CD4-positive, CD25-positive, alpha-beta regulatory T cell (primary cell): ENCODE data around the gene RAMACL. TPM values are rescaled to one million over a fixed set of nuclear protein-coding genes. Genes with fewer than 3 reads are reported as not detected.
"Not testable (repeated sequence)": the region's sequence is repeated elsewhere in the genome, so short reads cannot be mapped to it uniquely, and the experiment has no call there.

ENCODE experiments used
- ATAC-seq, 2 donors: fragments of 150-1000 bp; cut with Tn5 transposase; one replicate each; pipeline ENCODE4 v1.10.0; 2021; ENCODE audit warnings: low read depth in 2 of 2, moderate number of reproducible peaks in 2 of 2, moderate library complexity in 1 of 2
- DNase-seq, 3 donors: peaks; one replicate each; pipeline versions ENCODE4 v3.0.0 to v3.0.0-alpha.2; 2012 to 2022; ENCODE audit warnings: mixed read lengths in 1 of 3
- H3K27ac ChIP-seq: one replicate; pipeline ENCODE4 v1.7.0; 2013; ENCODE audit warnings: mild to moderate bottlenecking, low read length; ENCODE audit not compliant: insufficient read depth, poor library complexity, severe bottlenecking
- H3K27me3 ChIP-seq: one replicate; pipeline ENCODE4 v1.7.0; 2013; ENCODE audit warnings: low read length; ENCODE audit not compliant: control insufficient read depth, insufficient read depth
- H3K36me3 ChIP-seq: one replicate; pipeline ENCODE4 v1.7.0; 2013; ENCODE audit warnings: mild to moderate bottlenecking, low read length, moderate library complexity; ENCODE audit not compliant: control insufficient read depth, insufficient read depth
- H3K4me1 ChIP-seq: 2 replicates; pipeline ENCODE4 v1.7.0; 2013; ENCODE audit warnings: mild to moderate bottlenecking, low read length; ENCODE audit not compliant: insufficient read depth, control insufficient read depth, poor library complexity, severe bottlenecking
- H3K4me3 ChIP-seq: one replicate; pipeline ENCODE4 v1.7.0; 2013; ENCODE audit warnings: low read depth, mild to moderate bottlenecking, low read length, moderate library complexity
- H3K9me3 ChIP-seq, 2 experiments: 1 replicate in 1 of 2; 2 replicates in 1 of 2; pipeline ENCODE4 v1.7.0; 2013; ENCODE audit warnings: low read length in 2 of 2, mild to moderate bottlenecking in 1 of 2, moderate library complexity in 1 of 2; ENCODE audit not compliant: control insufficient read depth in 2 of 2
- H3K27ac Mint-ChIP-seq, 3 donors: one replicate each; pipeline ENCODE4 v1.8.0; 2020 to 2022; ENCODE audit warnings: mild to moderate bottlenecking in 3 of 3, mixed read lengths in 3 of 3, moderate library complexity in 2 of 3
- H3K27me3 Mint-ChIP-seq: one replicate; pipeline ENCODE4 v1.8.0; 2022; ENCODE audit warnings: mild to moderate bottlenecking, mixed read lengths
- H3K36me3 Mint-ChIP-seq: one replicate; pipeline ENCODE4 v1.8.0; 2020; ENCODE audit warnings: mixed read lengths
- H3K4me1 Mint-ChIP-seq, 4 donors: one replicate each; pipeline ENCODE4 v1.8.0; 2020 to 2022; ENCODE audit warnings: mixed read lengths in 4 of 4, mild to moderate bottlenecking in 1 of 4
- H3K4me3 Mint-ChIP-seq, 4 donors: one replicate each; pipeline ENCODE4 v1.8.0; 2020 to 2022; ENCODE audit warnings: mild to moderate bottlenecking in 4 of 4, mixed read lengths in 4 of 4, moderate library complexity in 3 of 4
- H3K9me3 Mint-ChIP-seq, 7 donors: one replicate each; pipeline ENCODE4 v1.8.0; 2020 to 2022; ENCODE audit warnings: mixed read lengths in 7 of 7, mild to moderate bottlenecking in 3 of 7, moderate library complexity in 2 of 7
- polyA plus RNA-seq, 4 donors: library from polyadenylated mRNA; unstranded; fragments of 300-500 nt; fragmentation: Illumina TruSeq; gene quantifications; one replicate each; pipeline ENCODE4 v1.2.3, GENCODE V29; 2021
- total RNA-seq: library from RNA; stranded (reverse); gene quantifications from one replicate; pipeline ENCODE4 v1.2.3, GENCODE V29; 2022

Gene RAMACL
- total and polyA plus RNA-seq, 5 donors from 2014 or later, result 0.16 to 0.52 (median 0.33) TPM

- H3K4me3 Mint-ChIP-seq, result peak overlapping the region in 3 of 4 donors; percentile 9 to 39 (median 19)
Measured at GRCh38 chr6:166542580-166542912, 43.9 kb downstream of the RAMACL start.

GRCh38 chr6:166541876-166542579, 44.5 kb downstream of the RAMACL start:
- no peaks in the 10 kb centered on the region for H3K36me3 ChIP-seq
- peaks cover 35% of the 10 kb centered on the region for H3K4me1 ChIP-seq
- Mint-ChIP-seq H3K4me3 (peak overlapping the region; percentile 84 to 92 (median 88)), H3K36me3 (peaks cover 4% of the 10 kb centered on the region), H3K9me3 (no peaks in the 10 kb centered on the region), H3K27ac (peak overlapping the region; percentile 88 to 95 (median 90)), H3K27me3 (no peaks in the 10 kb centered on the region), H3K4me1 (peaks cover 17 to 39% (median 20%) of the 10 kb centered on the region in 4 donors)
- H3K27ac ChIP-seq, result peak overlapping the region; percentile 83
- ATAC-seq (no peak), DNase-seq (peak in 2 of 3 donors; percentile 38 to 72)
- no peaks in the 10 kb centered on the region for H3K27me3 ChIP-seq
- H3K4me3 ChIP-seq, result peak overlapping the region; percentile 87
- no peaks in the 10 kb centered on the region for H3K9me3 ChIP-seq

More at GRCh38 chr6:166542580-166542912, 43.9 kb downstream of the RAMACL start:
- H3K27me3 ChIP-seq, result no peaks in the 10 kb centered on the region
- DNase-seq (no peak), ATAC-seq (no peak)
- peak overlapping the region; percentile 53 to 95 (median 88) for H3K27ac Mint-ChIP-seq
- peaks cover 17 to 39% (median 20%) of the 10 kb centered on the region in 4 donors for H3K4me1 Mint-ChIP-seq
- H3K36me3 Mint-ChIP-seq, result peaks cover under 1% of the 10 kb centered on the region
- peak overlapping the region; percentile 87 for H3K4me3 ChIP-seq
- peak overlapping the region; percentile 83 for H3K27ac ChIP-seq
- peaks cover 0 to 2% (median 0%) of the 10 kb centered on the region in 7 donors for H3K9me3 Mint-ChIP-seq
- peaks cover 35% of the 10 kb centered on the region for H3K4me1 ChIP-seq
- H3K36me3 ChIP-seq, result no peaks in the 10 kb centered on the region
- no peaks in the 10 kb centered on the region for H3K9me3 ChIP-seq
- no peaks in the 10 kb centered on the region for H3K27me3 Mint-ChIP-seq

GRCh38 chr6:166541366-166541765, 45.1 kb downstream of the RAMACL start:
- Mint-ChIP-seq H3K27ac (peak overlapping the region; percentile 88 to 95 (median 90)), H3K4me1 (peaks cover 17 to 39% (median 20%) of the 10 kb centered on the region in 4 donors), H3K36me3 (peaks cover 4% of the 10 kb centered on the region), H3K4me3 (peak overlapping the region; percentile 84 to 92 (median 88)), H3K9me3 (no peaks in the 10 kb centered on the region), H3K27me3 (no peaks in the 10 kb centered on the region)
- H3K27ac ChIP-seq, result peak overlapping the region; percentile 83
- H3K4me1 ChIP-seq, result peaks cover 35% of the 10 kb centered on the region
- peak overlapping the region; percentile 87 for H3K4me3 ChIP-seq
- no peaks in the 10 kb centered on the region for H3K36me3 ChIP-seq
- H3K9me3 ChIP-seq, result no peaks in the 10 kb centered on the region
- ATAC-seq (peak in 1 of 2 donors; percentile 10), DNase-seq (peak in 1 of 3 donors; percentile 41)
- H3K27me3 ChIP-seq, result no peaks in the 10 kb centered on the region

- H3K4me1 Mint-ChIP-seq, result peaks cover 14 to 39% (median 20%) of the 10 kb centered on the region in 4 donors
- H3K9me3 Mint-ChIP-seq, result no peaks in the 10 kb centered on the region
- ATAC-seq (peak; percentile 95 to 97), DNase-seq (peak; percentile 59 to 93 (median 77))
- peak overlapping the region; percentile 88 to 95 (median 90) for H3K27ac Mint-ChIP-seq
- peak overlapping the region; percentile 84 to 92 (median 88) for H3K4me3 Mint-ChIP-seq
- peaks cover 6% of the 10 kb centered on the region for H3K36me3 Mint-ChIP-seq
- H3K36me3 ChIP-seq, result no peaks in the 10 kb centered on the region
- H3K27me3 ChIP-seq, result no peaks in the 10 kb centered on the region
- peak overlapping the region; percentile 87 for H3K4me3 ChIP-seq
- H3K27ac ChIP-seq, result peak overlapping the region; percentile 83
- H3K4me1 ChIP-seq, result peaks cover 35% of the 10 kb centered on the region
- no peaks in the 10 kb centered on the region for H3K27me3 Mint-ChIP-seq
- H3K9me3 ChIP-seq, result no peaks in the 10 kb centered on the region
Measured at GRCh38 chr6:166540631-166541331, 45.7 kb downstream of the RAMACL start.

GRCh38 chr6:166539543-166539942, 46.9 kb downstream of the RAMACL start:
- H3K27me3 Mint-ChIP-seq, result no peaks in the 10 kb centered on the region
- no peak for DNase-seq
- peaks cover 35% of the 10 kb centered on the region for H3K4me1 ChIP-seq
- peak overlapping the region; percentile 2 for H3K4me3 ChIP-seq
- no peak overlapping the region for H3K27ac ChIP-seq
- peaks cover 14 to 39% (median 20%) of the 10 kb centered on the region in 4 donors for H3K4me1 Mint-ChIP-seq
- no peaks in the 10 kb centered on the region for H3K36me3 ChIP-seq
- peak overlapping the region in 2 of 4 donors; percentile 1 to 14 for H3K4me3 Mint-ChIP-seq
- ATAC-seq, result no peak
- no peaks in the 10 kb centered on the region for H3K27me3 ChIP-seq
- H3K27ac Mint-ChIP-seq, result peak overlapping the region in 1 of 3 donors; percentile 52
- H3K9me3 ChIP-seq, result no peaks in the 10 kb centered on the region
- H3K36me3 Mint-ChIP-seq, result peaks cover 15% of the 10 kb centered on the region
- no peaks in the 10 kb centered on the region for H3K9me3 Mint-ChIP-seq

GRCh38 chr6:166539011-166539385, 47.5 kb downstream of the RAMACL start:
- Histone ChIP-seq H3K4me1 (peaks cover 35% of the 10 kb centered on the region), H3K4me3 (peak overlapping the region; percentile 2)
- not testable (repeated sequence) for H3K27ac ChIP-seq, H3K9me3 ChIP-seq, H3K9me3 Mint-ChIP-seq, ATAC-seq, H3K27me3 Mint-ChIP-seq, H3K27me3 ChIP-seq, H3K27ac Mint-ChIP-seq, H3K36me3 ChIP-seq, DNase-seq
- H3K4me1 Mint-ChIP-seq, result peaks cover 14 to 39% (median 20%) of the 10 kb centered on the region in 4 donors
- peaks cover 18% of the 10 kb centered on the region for H3K36me3 Mint-ChIP-seq
- H3K4me3 Mint-ChIP-seq, result peak overlapping the region in 1 of 4 donors; percentile 39

- Mint-ChIP-seq H3K9me3 (no peaks in the 10 kb centered on the region), H3K4me1 (peaks cover 14 to 39% (median 20%) of the 10 kb centered on the region in 4 donors), H3K27ac (peak overlapping the region in 1 of 3 donors; percentile 59), H3K27me3 (no peaks in the 10 kb centered on the region), H3K36me3 (peaks cover 18% of the 10 kb centered on the region), H3K4me3 (peak overlapping the region in 1 of 4 donors; percentile 39)
- DNase-seq, result no peak
- peaks cover 35% of the 10 kb centered on the region for H3K4me1 ChIP-seq
- no peak for ATAC-seq
- no peaks in the 10 kb centered on the region for H3K36me3 ChIP-seq
- H3K9me3 ChIP-seq, result no peaks in the 10 kb centered on the region
- no peak overlapping the region for H3K27ac ChIP-seq
- no peak overlapping the region for H3K4me3 ChIP-seq
- H3K27me3 ChIP-seq, result no peaks in the 10 kb centered on the region
Measured at GRCh38 chr6:166538297-166539010, 48.0 kb downstream of the RAMACL start.
